HG02884 (cell line): ENCODE measurements around the gene PPEF1.

Experiments used
- ATAC-seq: cut with Tn5 transposase; IDR thresholded peaks from one replicate; pipeline ENCODE4 v1.9.1; 2021; ENCODE audit warnings: mild to moderate bottlenecking, moderate library complexity; ENCODE audit not compliant: unreplicated experiment

The PPEF1 gene

DNA sequence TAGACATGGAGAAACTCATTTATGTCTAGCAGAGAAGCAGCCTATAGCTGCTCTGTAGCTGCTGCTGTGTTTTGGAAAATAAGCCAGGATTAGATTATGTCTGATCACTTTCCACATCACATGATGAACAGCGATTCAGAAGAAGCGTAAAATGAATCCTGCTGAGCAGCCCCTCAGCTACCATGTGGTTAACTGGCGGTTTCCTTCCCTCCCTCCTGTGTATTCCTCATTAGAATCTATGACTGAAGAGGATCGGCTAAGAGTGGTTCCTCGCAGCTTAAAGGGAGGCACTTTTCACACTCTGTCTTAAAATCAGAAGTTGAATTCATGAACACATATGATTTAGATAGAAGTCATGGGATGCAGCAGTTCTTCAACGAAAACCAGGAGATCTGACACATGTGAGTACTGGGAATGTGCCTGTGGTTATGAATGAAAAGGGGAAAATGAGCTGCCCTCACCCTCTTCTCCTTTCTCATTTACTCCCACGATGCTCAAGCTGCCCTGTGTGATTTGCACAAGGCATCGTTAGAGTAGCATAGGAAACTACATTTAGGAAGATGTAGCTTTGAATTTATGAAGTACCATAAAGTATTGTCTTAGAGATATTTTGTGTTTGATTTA lies at the start of gene PPEF1:
Gene PPEF1, plus strand, starts transcription at position 220 of the 624 bp plus-strand sequence. Its CDS starts 136 bp downstream, at position 356.
- no peak for ATAC-seq

GRCh38 chrX:18661273-18661672 lies 46.2 kb upstream of the PPEF1 start:
- no peak for ATAC-seq

GRCh38 chrX:18664947-18665346 lies 42.5 kb upstream of the PPEF1 start:
- ATAC-seq: no peak

DNA sequence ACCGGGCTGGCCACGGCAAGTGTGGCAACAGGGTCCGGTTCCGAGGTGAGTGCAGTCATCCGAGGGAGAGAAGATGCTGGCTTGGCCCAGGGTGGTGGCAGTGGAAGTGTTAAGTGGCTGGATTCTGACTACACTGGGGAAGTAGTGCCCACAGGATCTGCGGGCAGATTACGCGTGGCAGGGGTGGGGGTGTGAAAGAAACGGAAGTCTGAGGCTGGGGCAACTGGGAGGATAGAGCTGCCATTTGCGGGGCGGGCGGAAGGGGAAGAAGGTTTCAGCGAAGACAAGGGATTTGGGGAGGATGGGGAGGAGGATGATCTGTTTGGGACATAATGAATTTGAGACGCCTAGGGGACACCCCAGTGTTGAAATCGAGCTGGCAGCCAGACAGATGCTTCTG lies 40.8 kb upstream of the PPEF1 start:
- no peak for ATAC-seq

- ATAC-seq: no peak
Measured at GRCh38 chrX:18668071-18668835, 39.2 kb upstream of the PPEF1 start.

GRCh38 chrX:18672008-18672407 lies 35.4 kb upstream of the PPEF1 start, which contains the start of gene RS1:
Gene RS1, minus strand, starts transcription at chrX:18672108. Its CDS starts 40 bp downstream, at chrX:18672068.
- no peak for ATAC-seq

DNA sequence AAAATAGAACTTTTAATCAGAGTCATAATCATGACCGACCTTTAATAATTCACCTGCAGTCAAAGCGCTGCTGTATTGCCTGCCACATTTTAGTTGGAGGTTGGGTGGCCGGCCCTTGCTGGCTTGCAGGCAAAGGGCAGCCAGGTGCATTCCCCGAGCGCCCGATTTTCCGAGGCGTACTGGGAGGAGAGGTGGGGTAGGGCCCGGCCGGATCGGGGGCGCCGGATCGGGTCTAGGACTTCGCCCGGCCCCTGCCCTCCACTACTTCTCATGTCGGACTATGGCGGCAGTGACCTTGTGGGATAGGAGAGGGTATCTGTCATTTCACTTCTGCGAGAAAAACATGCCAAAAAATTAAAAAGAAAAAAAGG lies 33.0 kb upstream of the PPEF1 start:
- ATAC-seq: peak; percentile 44

- peak; percentile 78 for ATAC-seq
Measured at GRCh38 chrX:18674788-18675735, 32.4 kb upstream of the PPEF1 start.

DNA sequence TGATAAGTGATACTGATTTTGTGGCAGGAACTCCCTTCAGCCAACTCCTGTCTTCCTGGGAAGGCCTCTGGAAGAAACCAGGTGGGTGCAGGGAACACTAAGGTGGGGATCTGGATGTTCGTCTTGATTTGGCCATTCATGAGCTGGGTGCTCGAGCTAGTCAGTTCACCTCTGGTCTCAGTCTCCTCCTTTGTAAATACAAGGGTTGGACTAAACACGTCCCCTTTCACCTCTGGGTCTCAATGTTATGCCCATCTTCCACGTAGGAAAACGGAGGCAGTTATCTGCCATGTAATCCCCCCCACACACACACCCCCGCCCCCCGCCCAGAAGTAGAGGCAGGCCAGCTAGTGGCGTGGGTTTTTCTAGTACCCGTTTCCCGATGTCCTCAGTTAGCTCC lies 31.4 kb upstream of the PPEF1 start:
- no peak for ATAC-seq

- ATAC-seq: no peak
Measured at GRCh38 chrX:18676470-18676869, 31.0 kb upstream of the PPEF1 start.

DNA sequence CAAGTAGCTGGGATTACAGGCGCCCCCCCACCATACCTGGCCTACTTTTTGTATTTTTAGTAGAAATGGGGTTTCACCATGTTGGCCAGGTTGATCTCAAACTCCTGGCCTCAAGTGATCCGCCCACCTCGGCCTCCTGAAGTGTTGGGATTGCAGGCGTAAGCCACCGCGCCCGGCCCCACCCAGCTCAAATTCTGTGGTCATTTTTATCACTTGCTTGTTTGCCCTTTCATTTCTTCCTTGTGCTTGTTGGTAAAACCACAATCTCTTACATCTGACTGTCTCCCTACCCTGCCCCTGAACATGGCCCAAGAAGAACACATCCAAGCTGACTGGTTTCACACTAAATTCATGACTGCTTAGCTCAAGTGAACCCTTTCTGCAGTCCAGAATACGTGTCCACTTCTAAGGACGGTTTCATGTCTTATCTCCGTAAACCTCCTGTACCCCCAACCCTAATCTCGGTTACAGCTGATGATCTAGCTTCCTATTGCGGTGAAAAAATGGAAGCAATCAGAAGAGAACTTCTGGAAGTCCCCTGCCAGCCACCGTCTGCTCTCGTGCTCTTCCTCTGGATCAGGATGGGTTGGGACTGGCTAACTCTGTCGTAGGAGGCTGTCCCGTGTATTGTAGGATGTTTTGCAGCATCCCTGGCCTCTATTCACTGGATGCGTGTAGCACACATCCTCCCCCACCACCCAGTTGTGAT lies 30.1 kb upstream of the PPEF1 start:
- ATAC-seq: no peak

DNA sequence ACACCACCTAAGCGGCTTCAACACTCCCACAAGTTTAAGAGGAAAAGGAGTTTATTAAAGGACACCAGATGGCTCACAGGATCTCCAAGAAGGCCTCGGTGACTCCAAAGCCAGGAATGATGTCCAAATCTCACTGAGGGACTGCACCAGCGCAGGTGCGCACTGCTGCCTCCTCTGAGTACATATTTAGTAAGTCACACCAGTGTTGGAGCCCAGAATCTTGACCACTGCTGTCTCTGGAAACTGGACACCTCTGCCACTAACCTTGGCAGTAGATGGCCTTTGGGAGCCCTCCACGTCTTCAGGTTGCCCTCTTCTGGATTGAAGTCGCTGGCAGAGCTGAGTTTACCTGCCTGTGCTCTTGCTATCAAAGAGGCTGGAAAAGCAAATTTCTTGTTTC lies 25.4 kb upstream of the PPEF1 start:
- ATAC-seq: no peak

- ATAC-seq: no peak
Measured at GRCh38 chrX:18682979-18683387, 24.5 kb upstream of the PPEF1 start.

DNA sequence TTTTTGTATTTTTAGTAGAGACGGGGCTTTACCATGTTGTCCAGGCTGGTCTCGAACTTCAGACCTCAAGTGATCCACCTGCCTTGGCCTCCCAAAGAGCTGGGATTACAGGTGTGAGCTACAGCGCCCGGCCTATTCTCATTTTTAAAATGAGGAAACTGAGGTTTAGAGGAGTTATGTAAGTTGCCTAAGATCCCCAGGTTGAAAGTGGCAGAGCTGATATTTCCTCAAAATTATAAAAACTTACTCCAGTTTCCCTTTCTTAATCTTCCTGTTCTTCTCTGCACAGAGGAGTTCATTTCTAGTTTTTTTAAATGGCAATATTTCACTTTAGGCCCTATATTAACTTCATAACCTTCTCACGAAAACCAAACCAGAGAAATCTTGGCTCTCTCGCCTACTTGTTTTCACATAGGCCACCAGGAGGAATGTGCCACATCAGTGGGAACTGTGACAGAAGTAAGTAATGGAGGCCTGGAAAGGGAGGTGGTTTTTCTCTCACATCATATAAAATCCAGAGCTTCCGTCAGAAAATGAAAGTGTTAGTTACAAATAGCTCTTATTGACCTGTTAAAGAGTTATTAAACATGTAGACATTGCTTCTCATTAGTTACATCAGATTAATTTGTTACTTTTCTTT lies 19.5 kb upstream of the PPEF1 start:
- ATAC-seq: no peak

GRCh38 chrX:18691431-18691830 lies 16.0 kb upstream of the PPEF1 start:
- ATAC-seq: no peak

DNA sequence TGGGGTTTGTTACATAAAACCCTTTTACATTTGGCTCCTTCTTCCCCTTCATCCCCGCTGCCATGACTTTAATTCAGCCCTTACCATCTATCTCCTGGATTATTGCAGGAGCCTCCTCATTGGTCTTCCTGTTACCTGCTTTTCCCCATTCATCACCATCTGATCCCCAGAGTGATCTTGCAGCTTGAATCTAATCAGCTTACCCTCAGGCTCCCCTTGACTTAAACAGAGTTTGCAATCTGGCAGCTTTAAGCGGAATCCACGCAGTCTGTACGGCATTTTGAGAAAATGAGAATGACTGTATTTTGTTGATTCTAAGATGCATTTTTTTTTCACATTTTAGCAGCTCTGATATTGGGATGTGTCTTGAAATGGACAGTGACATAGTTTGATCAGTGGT lies 14.9 kb upstream of the PPEF1 start:
- no peak for ATAC-seq

DNA sequence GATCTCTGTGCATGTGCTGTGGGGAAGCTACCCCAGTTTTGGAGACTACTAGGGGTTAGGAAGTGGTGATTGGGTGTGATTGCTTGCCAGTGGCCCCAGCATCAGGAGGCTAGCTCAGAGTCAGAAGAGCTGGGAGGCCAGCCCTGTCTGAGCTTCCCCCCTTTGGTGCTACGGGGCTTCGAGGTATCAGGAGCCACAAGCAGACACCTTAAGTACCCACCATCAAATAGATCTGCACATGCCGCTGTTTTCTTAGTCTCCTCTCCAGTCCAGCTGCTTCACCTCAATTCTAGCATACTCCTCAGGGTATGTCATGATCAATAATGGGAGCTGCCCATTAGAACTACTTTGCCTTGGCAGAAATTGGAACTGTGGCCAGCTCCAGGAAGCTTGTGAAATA lies 10.8 kb upstream of the PPEF1 start:
- ATAC-seq: no peak

DNA sequence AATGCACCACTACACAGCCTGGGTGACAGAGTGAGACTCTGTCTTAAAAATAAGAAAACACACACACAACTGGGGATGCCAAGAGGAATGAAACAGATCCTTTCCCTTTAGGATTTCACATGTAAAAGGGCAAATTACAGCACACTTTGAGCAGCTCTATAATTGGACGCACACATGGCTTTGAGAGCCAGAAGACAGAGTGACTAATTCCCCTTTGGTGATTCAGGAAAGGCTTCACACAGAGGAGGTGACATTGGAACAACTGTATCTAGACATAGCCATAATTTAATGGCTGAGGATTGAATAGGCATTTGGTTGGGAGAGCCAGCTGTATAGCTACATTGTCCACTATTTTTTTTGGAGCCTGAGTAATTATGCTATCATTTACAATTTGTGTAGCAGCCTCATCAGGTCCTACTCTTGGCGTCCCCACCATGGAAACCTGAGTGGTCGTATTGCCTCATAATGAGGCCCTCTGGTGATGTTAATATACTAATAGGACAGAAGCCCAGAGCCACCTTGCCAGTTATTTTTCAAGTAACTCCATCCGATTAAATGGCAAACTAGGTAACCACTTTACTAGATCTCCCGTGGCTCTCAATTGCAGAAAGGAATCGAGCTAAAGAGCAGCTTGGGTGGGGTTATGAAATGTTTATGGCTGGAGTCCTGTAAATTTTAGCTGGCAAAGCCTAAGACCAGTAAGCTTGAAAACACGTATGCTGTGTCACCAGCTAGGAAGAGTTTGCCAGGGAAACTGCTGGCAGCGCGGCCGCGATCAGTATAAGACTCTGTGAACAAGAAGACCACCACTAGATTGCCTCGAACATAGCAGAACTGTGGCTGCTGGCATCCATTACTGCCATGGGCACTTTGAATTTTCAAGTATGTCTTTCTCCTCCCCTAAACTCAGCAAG lies 8.5 kb upstream of the PPEF1 start:
- ATAC-seq: no peak

DNA sequence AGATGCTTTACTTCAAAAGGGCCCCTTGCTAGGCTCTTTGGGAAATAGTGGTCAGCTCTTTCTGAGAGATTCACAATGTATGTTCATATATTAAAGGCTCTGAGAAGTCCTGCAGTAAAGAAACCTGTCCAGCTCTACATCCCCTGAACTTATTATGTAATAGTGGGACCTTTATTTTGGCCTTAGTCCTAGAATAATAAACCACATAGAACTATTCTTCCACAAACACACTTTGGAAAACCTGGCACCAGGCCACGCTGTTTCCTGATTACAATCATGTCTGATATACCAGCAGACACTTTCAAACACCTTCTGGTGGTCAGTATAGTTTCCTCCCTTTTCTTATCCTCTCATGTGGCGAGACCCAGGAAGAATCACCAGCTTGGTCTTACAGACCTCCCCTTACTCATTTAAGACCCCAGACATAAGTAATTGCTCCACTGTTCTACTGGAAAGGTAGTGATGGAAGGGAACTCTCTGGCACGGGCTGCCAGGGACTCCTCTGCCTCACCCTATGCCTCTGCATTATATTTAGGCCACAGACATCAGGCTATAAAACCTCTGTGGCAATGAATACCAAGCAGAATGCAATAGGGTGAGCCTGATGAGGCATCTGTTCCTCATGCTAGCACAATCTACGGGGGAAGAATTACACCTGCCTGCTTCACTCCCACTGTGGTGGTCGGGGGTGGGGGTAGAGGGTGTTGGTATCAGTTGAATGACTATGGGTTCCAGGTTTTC lies 5.7 kb upstream of the PPEF1 start:
- no peak for ATAC-seq
